Left ventricle myocardium inferior (tissue), 1 donor: Measurements from ENCODE around the gene RAB41. TPM values are rescaled to one million over a fixed set of nuclear protein-coding genes. Genes with fewer than 3 reads are reported as not detected.
A peak's percentile ranks its signal among the peaks of the same experiment; 100 is the strongest.
"Not testable (repeated sequence)": the region's sequence is repeated elsewhere in the genome, so short reads cannot be mapped to it uniquely, and the experiment has no call there.

Source experiments
- DNase-seq: peaks from one replicate; pipeline ENCODE4 v3.0.0-alpha.2; 2020
- H3K27ac ChIP-seq: fragments of 200-600 bp; replicated peaks from 2 replicates; pipeline ENCODE4 v1.8.0; 2021
- H3K27me3 ChIP-seq: fragments of 200-600 bp; 2 replicates; pipeline ENCODE4 v1.8.0; 2021; ENCODE audit warnings: low read depth
- H3K36me3 ChIP-seq: fragments of 200-600 bp; 2 replicates; pipeline ENCODE4 v1.8.0; 2021
- H3K4me1 ChIP-seq: fragments of 200-600 bp; 2 replicates; pipeline ENCODE4 v1.8.0; 2021
- H3K4me3 ChIP-seq: fragments of 200-600 bp; 2 replicates; pipeline ENCODE4 v1.8.0; 2021; ENCODE audit warnings: mild to moderate bottlenecking, moderate library complexity
- H3K9me3 ChIP-seq: fragments of 200-600 bp; replicated peaks from 2 replicates; pipeline ENCODE4 v1.8.0; 2021
- CTCF ChIP-seq: fragments of 200-600 bp; IDR thresholded peaks from 2 replicates; pipeline ENCODE4 v1.8.0; 2021; ENCODE audit warnings: antibody characterized with exemption, mild to moderate bottlenecking, borderline replicate concordance
- intact Hi-C: fragments of 100-400 bp; cut with micrococcal nuclease; formaldehyde crosslinking; loops from one replicate; pipeline ENCODE4 v1.11.0; 2022
- total RNA-seq: library from RNA; stranded (reverse); fragmentation: NEBNext Ultra II Directional; extraction: Animal tissue kit (Norgen Biotek cat#: 25700); gene quantifications from one replicate; pipeline ENCODE4 v1.2.1, GENCODE V29; 2021
- donor health status: DM: no; HTN: yes; CAD: no; lungs with severe emphysema.

RAB41 gene
- total RNA-seq, 1 donor from 2014 or later, result not detected

- Histone ChIP-seq H3K4me1 (no peaks in the 10 kb centered on the region), H3K36me3 (no peaks in the 10 kb centered on the region), H3K27ac (no peak overlapping the region), H3K9me3 (no peaks in the 10 kb centered on the region), H3K27me3 (no peaks in the 10 kb centered on the region), H3K4me3 (no peak overlapping the region)
- intact Hi-C loops, result no loop called here
- DNase-seq, result no peak
- TF ChIP-seq CTCF, result no peak
Measured at GRCh38 chrX:70257423-70258288, 24.3 kb upstream of the RAB41 start.

GRCh38 chrX:70260104-70260503 lies 21.9 kb upstream of the RAB41 start, which contains the start of gene P2RY4:
Gene P2RY4 (minus strand): TSS chrX:70260204. CDS start chrX:70259624, 580 bp downstream.
- H3K36me3 ChIP-seq, result no peaks in the 10 kb centered on the region
- no peaks in the 10 kb centered on the region for H3K9me3 ChIP-seq
- H3K4me1 ChIP-seq, result no peaks in the 10 kb centered on the region
- no peaks in the 10 kb centered on the region for H3K27me3 ChIP-seq
- no peak for TF ChIP-seq CTCF
- no peak within 1 kb of the TSS for H3K4me3 ChIP-seq
- H3K27ac ChIP-seq, result no peak within 1 kb of the TSS
- intact Hi-C loops, result loop anchor here (5.0 kb wide), 1 partner anchor 63 kb away; no protein-coding TSS in a partner anchor
- DNase-seq, result no peak

GRCh38 chrX:70262952-70263567 lies 18.9 kb upstream of the RAB41 start:
- peak; percentile 59 for TF ChIP-seq CTCF
- H3K27ac ChIP-seq, result no peak overlapping the region
- intact Hi-C loops, result loop anchor here (5.0 kb wide), 1 partner anchor 66 kb away; no protein-coding TSS in a partner anchor
- DNase-seq, result peak; percentile 18
- no peak overlapping the region for H3K4me3 ChIP-seq
- H3K36me3 ChIP-seq, result no peaks in the 10 kb centered on the region
- H3K4me1 ChIP-seq, result no peaks in the 10 kb centered on the region
- H3K9me3 ChIP-seq, result no peaks in the 10 kb centered on the region
- no peaks in the 10 kb centered on the region for H3K27me3 ChIP-seq

- no peak for TF ChIP-seq CTCF
- Histone ChIP-seq H3K27me3 (no peaks in the 10 kb centered on the region), H3K27ac (no peak overlapping the region), H3K9me3 (no peaks in the 10 kb centered on the region), H3K4me1 (no peaks in the 10 kb centered on the region), H3K36me3 (no peaks in the 10 kb centered on the region), H3K4me3 (no peak overlapping the region)
- intact Hi-C loops, result loop anchor here (5.0 kb wide), 1 partner anchor 67 kb away; no protein-coding TSS in a partner anchor
- DNase-seq, result no peak
Measured at GRCh38 chrX:70264784-70265183, 17.2 kb upstream of the RAB41 start.

- intact Hi-C loops, result no loop called here
- TF ChIP-seq CTCF, result no peak
- no peaks in the 10 kb centered on the region for H3K36me3 ChIP-seq
- no peaks in the 10 kb centered on the region for H3K4me1 ChIP-seq
- H3K4me3 ChIP-seq, result no peak within 1 kb of the TSS
- DNase-seq, result no peak
- no peaks in the 10 kb centered on the region for H3K9me3 ChIP-seq
- H3K27me3 ChIP-seq, result no peaks in the 10 kb centered on the region
- no peak within 1 kb of the TSS for H3K27ac ChIP-seq
Measured at GRCh38 chrX:70268034-70268433, 13.9 kb upstream of the RAB41 start, which contains the start of gene ARR3. Gene ARR3 (plus strand): TSS chrX:70268334. CDS start chrX:70269386, 1,052 bp downstream.

GRCh38 chrX:70274029-70274428 lies 7.9 kb upstream of the RAB41 start:
- H3K27ac ChIP-seq, H3K4me1 ChIP-seq, DNase-seq, H3K27me3 ChIP-seq, intact Hi-C loops, H3K4me3 ChIP-seq, H3K36me3 ChIP-seq, H3K9me3 ChIP-seq: not testable (repeated sequence)
